ENCODE measurements around the gene MAGI1.
"Not testable (repeated sequence)": the region's sequence is repeated elsewhere in the genome, so short reads cannot be mapped to it uniquely, and the experiment has no call there.

Gene MAGI1

DNA sequence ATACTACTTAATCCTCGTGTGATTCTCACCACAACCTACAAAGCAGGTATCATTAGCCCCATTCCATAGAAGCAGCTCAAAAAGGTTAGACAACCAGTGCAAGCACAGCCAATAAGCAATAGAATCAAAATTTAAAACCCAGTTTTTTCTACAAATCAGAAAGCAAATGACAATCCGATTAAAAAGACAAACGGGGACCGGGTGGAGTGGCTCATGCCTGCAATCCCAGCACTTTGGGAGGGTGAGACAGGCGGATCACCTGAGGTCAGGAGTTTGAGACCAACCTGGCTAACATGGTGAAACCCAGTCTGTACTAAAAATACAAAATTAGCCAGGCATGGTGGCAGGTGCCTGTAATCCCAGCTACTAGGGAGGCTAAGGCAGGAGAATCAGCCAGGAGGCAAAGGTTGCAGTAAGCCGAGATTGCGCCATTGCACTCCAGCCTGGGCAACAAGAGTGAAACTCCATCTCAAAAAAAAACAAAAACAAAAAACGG lies 430.7 kb downstream of the MAGI1 start:
- not testable (repeated sequence) for DNase-seq

DNA sequence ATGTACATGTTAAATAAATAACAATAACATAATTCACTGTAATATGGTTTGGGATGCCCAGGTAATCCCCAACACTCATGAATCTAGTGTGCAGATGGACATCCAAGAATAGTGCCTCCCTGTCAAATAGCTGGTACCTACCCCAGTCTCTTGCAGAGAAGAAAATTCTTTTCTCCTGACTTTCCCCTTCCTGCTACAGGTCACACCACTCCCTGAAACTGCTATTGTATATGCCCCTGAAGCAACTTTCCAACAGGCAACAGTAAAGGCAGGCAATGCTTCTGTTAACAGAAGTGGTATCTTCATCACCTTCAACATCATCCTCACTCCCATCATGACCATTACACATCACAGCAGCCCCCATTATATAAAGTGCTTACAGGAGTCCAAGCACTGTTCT lies 431.6 kb downstream of the MAGI1 start:
- DNase-seq, result no peak

- no peak for DNase-seq
These were observed 432.8 kb downstream of the MAGI1 start for GRCh38 chr3:65605876-65606432.

DNA sequence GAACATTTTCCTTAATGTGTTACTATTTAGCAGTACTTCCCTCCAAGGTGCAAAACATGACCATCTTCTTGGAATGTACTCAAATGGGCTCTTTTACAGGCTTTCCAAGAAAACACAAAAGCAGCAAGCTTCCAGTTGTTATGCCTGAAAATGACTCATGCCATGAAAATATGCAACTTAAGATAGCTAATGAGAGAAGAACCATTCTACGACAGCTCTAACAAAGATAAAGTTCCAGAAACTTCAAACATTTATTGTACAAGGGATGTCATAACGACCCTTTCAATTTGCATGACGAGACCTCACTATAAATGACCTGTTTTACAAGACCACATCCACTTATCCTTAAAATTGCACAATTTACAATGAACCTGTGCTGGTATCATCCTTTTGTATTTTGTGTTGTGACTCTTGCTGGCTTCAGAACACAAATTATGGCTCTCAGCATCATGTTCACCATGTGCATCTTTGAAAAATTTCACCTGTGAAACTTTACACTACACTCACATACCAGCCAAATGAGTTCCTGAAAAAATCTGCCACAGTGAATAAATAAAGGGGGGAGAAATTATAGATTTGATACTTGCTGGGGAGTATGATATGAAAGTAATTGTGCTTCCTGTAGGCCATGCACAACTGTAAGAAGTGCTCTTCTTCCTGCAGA lies 433.7 kb downstream of the MAGI1 start:
- no peak for DNase-seq

DNA sequence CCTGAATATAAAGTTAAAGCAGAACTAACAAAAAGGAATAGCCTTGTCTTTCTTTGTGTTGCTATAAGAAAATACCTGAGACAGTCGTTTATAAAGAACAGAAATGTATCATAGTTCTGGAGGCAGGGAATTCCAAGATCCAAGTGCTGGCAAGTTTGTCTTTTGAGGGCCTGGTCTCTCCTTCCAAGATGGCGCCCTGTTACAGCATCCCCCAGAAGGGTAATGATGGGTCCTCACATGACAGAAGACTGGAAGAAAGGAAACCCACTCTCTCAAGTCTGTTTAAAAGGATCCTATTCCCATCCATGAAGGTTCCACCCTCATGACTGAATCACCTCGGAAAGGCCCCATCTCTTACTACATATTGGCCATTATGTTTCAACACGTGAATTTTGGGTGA lies 435.1 kb downstream of the MAGI1 start:
- no peak for DNase-seq

- no peak for DNase-seq
These were observed 437.8 kb downstream of the MAGI1 start for GRCh38 chr3:65600888-65601287.

DNA sequence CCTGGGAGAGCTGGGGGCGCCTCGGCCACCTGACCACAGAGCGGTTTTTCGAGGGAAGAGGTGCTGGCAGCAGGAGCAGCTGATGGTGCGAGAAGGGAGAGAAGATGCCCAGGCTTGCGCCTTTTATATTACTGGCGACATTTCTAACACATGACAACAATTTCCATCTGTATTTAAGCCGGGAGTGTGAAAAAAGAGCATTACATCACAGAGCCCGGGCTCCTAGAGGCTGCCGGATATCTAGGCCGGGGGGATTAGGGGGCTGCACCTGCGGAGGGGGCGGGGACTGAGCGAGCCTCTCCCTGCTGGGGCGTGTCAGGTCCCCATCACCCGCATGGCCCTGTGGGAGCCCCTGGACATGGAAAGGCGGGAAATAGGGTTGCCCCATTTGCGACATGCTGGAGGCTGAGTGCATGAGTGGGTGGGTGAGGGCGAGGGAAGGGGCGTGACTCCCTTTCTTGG lies 440.7 kb downstream of the MAGI1 start:
- no peak for DNase-seq

- no peak for DNase-seq
These were observed 441.3 kb downstream of the MAGI1 start for GRCh38 chr3:65597226-65597951.

GRCh38 chr3:65596571-65597225 lies 442.0 kb downstream of the MAGI1 start:
- DNase-seq, result no peak

DNA sequence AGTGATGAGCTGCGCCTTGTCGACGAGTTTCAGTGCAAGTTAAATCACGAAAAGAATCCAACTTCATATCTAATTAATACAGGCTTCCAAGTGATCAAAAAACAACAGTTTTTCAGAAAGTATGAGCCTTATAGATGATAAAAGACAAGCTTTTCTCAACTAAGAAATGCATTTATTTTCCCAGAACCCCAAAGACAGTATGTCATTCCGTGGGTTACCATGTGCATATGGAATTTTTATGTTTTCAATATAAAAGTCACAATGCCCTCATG lies 442.8 kb downstream of the MAGI1 start:
- DNase-seq, result no peak

- no peak for DNase-seq
These were observed 443.3 kb downstream of the MAGI1 start for GRCh38 chr3:65595222-65596028.

DNA sequence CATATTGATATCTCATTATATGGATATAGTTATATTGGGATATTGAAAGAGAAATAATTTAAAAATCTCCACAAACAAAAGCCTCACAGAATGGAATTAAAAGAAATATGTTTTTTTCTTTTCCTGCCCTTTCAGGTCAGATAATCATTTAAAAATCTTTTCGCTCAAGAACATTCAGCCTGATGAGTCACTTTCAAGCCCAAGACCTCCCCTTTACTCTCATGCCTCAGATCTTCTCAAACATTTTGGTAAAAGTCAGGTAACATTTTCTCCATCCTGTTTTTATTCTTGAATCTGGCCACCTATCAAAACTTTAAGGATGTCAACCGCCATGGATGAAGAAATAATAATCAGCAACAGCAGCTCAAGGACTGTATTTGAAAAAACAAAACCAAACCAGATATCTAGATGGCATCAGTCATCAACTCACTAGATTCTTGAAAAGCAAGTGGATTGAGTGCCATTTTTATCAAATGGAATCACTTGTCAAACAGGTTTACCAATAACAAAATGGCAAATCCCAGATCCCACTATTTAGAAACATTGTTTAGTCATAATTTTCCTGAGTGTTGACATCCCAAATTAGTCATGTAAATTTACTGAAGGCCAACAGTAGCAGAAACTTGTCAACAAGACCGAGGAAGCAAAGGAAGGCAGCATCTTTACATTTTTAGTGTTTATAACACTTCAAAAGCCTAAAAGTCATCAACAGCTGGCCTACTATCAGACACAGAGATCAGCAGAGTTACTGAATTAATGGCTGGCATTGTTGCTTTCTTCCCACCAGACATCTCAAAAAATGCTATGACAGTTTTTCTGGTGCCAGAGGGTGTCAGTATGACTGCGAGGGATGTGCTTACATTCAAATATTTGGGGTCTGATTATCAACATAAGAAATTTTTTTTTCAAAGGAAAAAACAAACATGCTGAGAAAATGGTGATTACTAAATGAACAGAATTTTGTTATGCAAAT lies 444.7 kb downstream of the MAGI1 start:
- no peak for DNase-seq

DNA sequence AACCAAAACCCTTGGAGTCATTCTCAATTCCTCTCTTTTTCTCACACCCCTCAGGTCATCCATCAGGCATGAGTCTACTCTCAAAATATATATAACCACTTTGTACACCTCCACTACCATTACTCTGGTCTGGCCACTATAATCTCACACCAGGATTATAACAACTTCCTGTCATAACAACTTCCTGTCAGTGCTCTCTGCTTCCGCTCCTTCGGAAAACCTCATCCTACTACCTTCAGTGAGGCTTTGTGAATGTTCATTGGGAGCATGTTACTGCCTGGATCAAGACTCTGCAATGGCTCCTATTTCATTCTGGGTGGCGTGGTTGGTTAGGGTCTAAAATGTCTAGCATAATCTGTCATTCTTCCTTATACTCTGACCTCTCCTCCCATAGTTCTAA lies 447.4 kb downstream of the MAGI1 start:
- DNase-seq, result no peak

DNA sequence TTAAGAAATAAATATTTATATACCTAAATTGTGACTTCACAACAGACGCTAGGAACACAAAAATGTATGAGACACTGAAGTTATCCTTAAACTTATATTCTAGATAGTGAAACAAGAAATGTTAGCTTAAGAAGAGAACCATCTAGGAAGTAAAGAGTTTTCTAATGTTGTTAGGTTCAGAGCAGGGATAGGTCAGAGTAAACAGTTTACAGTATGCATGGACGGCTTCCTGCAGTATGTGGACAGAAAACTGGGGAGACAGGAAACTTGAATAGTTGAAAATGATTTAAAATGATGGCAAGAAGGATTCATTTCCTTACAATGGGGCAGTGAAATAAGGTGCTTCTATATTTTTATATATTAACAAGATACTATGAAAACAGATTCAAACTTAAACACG lies 449.8 kb downstream of the MAGI1 start:
- DNase-seq, result no peak

DNA sequence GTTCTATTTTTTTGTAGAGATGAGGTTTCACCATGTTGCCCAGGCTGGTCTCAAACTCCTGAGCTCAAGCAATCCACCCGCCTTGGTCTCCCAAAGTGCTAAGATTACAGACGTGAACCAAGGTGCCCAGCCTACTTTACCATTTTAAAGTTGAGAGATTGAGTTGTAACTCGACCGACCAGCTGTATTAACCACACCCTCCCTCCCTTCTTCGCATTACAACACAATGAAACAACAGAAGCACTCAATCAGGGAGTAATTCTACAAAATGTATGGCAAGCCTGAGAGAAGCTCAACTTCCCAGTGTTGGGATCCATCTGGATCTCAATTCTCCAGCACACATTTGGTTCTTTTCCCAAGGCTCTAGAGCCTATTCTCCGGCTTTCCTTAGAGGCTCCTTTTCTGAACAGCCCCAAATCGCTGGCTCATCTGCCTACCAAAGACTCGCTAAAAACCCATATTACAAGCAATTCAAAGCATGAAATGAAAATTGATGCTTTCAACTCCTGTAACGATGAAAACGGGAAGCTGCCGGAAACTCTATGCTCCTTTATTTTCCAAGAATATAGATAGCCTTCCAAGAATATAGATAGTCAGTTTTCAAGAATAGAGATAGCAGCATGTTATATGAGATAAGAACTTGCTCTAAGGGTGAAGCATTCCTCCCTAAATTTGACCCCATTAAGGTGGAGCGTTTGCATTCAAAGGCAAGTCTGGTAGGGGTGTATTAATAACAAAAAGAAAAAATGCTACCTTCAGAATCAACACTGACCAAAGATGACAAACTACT lies 450.9 kb downstream of the MAGI1 start:
- DNase-seq, result no peak

- no peak for DNase-seq
These were observed 453.8 kb downstream of the MAGI1 start for GRCh38 chr3:65584913-65585312.

DNA sequence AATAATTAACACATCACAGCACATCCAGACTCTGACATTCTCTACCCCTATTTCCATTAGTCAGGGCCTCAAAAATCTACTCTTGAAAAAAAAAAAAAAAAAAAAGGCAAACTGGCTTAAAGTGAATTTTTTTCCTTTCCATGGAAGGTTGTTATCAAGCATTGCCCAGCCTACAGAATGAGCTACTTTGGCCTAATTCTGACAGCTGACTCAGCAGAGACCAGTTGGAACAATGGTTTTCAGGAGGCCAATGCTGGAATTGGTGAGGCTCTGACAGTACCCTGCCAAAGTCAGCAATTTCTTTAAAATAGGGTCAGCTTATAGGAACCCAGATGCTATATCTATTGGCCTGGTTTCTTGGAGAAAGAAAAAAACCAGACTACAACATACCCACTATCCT lies 454.7 kb downstream of the MAGI1 start:
- no peak for DNase-seq

DNA sequence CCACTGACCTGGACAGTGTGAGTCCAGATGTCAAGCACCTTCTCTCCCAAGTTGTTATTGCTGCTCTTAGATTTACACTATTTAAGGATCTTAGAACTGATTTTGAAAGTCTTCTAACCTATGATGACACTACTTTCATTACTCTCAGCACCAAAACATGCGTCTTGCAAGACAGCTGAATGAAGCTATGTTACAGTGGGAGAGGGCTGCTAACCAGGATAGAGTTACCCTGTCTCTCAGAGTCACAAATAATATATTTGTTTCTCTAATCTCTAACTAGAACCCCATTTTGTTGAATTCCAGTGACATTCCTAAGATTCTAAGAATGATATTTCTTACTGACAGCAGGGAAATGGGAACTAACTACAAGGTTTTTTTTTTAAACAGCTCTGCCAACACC lies 455.5 kb downstream of the MAGI1 start:
- DNase-seq, result no peak

GRCh38 chr3:65582012-65582717 lies 456.6 kb downstream of the MAGI1 start:
- no peak for DNase-seq

DNA sequence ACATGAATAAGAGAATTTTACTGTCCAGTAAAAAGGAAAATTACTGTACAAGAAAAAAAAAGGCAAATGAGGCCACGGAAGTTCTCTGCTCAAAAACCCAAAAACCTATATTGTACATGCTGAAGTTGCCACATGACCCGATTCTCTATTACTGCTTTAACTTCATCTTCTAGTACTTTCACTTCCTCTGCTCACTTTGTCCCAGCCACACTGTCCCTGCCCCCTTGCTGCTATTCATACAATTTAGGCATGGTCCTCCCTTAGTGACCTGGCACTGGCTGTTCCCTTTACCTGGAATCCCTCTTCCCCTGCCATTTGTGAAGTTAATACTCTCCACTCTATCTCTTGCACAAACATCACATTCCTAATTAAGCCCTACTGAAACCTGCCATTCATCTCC lies 457.4 kb downstream of the MAGI1 start:
- DNase-seq, result no peak

Data from effector CD4-positive, alpha-beta T cell (primary cell).